Measurements from ENCODE around the gene CACNA1B. TPM values are rescaled to one million over a fixed set of nuclear protein-coding genes. Genes with fewer than 3 reads are reported as not detected.

The CACNA1B gene
- 0.02 to 0.06 TPM (median 0.03 TPM) in 5 replicates for total RNA-seq (2022; extraction: Qiagen RNA extraction; ENCODE audit: low read depth)

GRCh38 chr9:137877506-137878122 is at the start of gene CACNA1B:
TSS of gene CACNA1B (plus strand) at chr9:137877782. CDS start at chr9:137877934, 152 bp downstream.

Data from A549 treated with CpdA at 1 μM for 4 hours (cell line).